ENCODE measurements around the gene GOLGB1.

GOLGB1 gene

DNA sequence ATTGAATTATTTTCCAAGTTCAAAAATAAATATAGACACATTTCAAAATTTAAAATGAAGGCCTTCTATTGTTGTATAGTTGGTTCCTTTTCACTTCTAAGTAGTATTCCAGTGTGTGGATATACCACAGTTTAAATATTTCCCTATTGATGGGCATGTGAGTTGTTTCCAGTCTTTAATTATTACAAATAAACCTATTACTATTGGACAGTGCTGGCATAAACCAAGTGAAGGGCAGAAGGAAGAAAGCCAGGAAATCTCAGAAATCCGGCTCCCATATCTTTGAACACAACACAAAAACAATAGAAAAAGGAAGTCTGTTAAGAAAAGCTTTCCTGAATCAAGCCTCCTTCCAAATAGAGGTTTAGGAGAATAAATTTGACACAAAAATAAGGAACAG is 26.1 kb downstream of the GOLGB1 start:
- no peak overlapping the region for H3K27ac ChIP-seq
- TF ChIP-seq ZFX (IDR thresholded peaks at IDR 0.05; ENCODE audit: borderline replicate concordance) = no peak
- TF ChIP-seq, protein P1, sequence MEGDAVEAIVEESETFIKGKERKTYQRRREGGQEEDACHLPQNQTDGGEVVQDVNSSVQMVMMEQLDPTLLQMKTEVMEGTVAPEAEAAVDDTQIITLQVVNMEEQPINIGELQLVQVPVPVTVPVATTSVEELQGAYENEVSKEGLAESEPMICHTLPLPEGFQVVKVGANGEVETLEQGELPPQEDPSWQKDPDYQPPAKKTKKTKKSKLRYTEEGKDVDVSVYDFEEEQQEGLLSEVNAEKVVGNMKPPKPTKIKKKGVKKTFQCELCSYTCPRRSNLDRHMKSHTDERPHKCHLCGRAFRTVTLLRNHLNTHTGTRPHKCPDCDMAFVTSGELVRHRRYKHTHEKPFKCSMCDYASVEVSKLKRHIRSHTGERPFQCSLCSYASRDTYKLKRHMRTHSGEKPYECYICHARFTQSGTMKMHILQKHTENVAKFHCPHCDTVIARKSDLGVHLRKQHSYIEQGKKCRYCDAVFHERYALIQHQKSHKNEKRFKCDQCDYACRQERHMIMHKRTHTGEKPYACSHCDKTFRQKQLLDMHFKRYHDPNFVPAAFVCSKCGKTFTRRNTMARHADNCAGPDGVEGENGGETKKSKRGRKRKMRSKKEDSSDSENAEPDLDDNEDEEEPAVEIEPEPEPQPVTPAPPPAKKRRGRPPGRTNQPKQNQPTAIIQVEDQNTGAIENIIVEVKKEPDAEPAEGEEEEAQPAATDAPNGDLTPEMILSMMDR (IDR thresholded peaks at IDR 0.05) = no peak

DNA sequence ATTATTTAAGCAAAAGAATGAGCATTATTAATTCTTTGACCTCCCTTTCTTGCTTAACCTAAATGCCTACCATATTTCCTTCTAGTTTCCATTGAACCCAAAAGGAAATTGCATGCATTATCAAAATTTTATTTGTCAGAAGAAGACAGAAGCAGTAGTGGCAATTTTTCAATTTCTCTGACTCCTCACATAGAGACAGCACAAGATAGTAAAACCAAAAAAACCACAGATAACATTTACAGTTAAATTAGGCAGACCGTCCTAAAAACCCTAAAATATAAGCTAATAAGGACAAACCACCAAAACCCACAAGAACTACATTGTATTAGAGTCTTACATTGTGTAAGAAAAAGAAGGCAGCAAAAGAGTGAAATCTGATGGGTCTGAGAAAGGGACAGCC is 27.1 kb downstream of the GOLGB1 start:
- no peak overlapping the region for H3K27ac ChIP-seq
- TF ChIP-seq ZFX (IDR thresholded peaks at IDR 0.05; ENCODE audit: borderline replicate concordance) = no peak
- TF ChIP-seq, protein P1 (IDR thresholded peaks at IDR 0.05) = no peak

DNA sequence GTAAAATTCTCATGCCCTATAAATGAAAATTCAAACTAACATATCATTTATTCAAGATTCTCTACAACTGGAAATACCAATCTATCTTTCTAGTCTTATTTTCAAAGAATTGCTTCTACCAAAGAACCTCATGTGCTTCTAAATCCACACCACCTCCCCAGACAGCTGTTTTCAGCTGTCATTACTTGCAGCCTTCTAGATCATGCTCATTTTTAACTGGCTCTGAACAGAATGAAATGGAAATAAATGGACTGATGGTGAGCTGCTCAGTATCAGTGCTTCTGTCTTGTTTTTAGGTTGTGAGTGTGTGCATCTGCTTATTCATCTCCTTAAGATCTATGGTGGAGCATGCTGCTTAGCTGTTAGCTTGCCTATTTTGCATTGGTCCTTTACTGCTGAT is 29.4 kb downstream of the GOLGB1 start:
- TF ChIP-seq, protein P1 (IDR thresholded peaks at IDR 0.05) = no peak
- no peak for TF ChIP-seq ZFX (IDR thresholded peaks at IDR 0.05; ENCODE audit: borderline replicate concordance)
- no peak overlapping the region for H3K27ac ChIP-seq

DNA sequence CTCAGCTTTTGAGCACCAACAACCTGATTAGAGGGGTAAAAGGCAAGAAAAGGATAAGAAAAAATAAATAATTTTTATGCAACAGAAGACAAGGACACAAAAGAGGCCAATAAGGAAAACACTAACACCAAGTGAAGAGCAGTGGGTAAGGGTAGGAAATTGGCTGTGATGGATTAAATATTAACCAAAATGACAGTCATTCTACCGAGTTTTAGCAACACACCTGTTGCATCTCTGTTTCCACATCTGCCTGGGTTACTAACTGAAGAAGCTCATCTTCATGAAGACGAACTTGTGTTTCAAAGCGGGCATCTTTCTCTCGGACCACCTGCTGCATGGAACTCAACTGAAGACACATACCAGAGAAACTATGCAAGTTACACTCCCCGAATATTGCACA is 30.1 kb downstream of the GOLGB1 start:
- no peak overlapping the region for H3K27ac ChIP-seq
- TF ChIP-seq ZFX (IDR thresholded peaks at IDR 0.05; ENCODE audit: borderline replicate concordance) = no peak
- TF ChIP-seq, protein P1 (IDR thresholded peaks at IDR 0.05) = no peak

DNA sequence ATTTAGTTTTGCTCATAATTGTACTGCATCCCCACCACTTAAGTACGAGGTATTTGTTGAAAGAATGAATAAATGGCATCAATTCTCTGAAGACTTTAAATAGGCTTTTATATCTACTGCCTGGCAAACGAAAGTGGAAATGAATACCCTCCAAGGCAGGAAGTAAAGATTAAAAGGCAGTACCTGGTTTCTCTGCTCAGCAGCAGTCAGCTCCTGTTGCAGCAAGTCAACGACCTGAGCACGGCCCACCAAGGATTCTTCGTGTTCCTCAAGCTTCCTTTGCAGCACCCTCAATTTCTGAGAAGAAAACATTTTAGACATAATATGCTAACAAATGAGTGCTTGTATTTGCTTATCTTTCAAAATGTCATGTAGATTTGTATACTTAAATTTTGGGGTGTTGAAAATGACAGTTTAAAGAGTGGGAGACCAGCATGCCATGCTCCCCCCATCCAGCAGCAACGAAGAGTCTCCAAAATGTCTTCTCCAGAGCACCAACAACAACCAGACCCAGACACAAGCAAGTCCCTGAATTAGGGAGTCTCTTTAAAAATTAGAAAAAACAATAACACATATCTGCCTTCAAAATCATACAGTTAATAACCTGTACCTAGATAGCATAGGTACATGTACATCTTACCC is 31.2 kb downstream of the GOLGB1 start:
- H3K27ac ChIP-seq = no peak overlapping the region
- TF ChIP-seq, protein P1 (IDR thresholded peaks at IDR 0.05) = no peak
- TF ChIP-seq ZFX (IDR thresholded peaks at IDR 0.05; ENCODE audit: borderline replicate concordance) = no peak

DNA sequence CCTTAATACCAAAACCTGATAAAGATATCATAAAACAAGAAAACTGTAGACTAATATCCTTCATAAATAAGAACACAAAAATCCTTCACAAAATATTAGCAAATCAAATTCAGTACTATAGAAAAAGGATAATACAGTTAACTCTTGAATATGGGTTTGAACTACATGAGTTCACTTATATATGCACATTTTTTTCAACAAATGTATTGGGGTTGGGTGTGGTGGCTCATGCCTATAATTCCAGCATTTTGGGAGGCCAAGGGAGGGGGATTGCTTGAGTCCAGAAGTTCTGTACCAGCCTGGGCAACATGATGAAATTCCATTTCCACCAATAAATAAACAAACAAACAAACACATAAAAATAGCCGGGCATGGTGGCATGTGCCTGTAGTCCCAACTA is 39.2 kb downstream of the GOLGB1 start:
- TF ChIP-seq, protein P1 (IDR thresholded peaks at IDR 0.05) = no peak
- TF ChIP-seq ZFX (IDR thresholded peaks at IDR 0.05; ENCODE audit: borderline replicate concordance) = no peak

DNA sequence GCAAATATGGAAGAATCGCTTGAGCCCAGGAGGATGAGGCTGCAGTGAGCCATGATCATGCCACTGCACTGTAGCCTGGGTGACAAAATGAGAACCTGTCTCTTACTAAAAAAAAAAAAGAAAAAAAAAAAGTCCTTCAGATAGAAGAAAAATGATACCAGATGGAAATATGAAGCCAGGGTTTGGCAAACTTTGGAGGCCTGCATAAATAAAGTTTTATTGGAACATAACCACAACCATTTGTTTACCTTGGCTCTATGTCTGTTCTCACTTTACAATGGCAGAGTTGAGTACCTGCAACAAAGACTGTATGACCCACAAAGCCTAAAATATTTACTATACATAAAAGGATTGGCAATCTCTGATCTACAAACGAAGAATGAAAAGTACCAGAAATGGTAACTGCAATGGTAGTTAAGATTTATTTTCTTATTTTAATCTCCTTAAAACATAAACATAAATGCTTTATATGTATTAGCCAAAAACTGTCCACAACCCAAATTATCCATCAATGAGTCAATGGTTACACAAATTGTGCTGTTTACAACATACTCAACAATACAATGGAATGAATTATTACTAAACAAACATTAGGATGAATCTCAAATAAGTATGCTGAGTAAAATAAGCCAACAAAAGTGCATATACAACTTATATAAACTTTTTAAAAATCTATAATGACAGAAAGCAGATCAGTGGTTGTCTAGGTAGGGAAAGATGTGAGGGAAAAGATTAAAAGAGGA is 41.8 kb downstream of the GOLGB1 start:
- no peak for TF ChIP-seq ZFX (IDR thresholded peaks at IDR 0.05; ENCODE audit: borderline replicate concordance)
- TF ChIP-seq, protein P1 (IDR thresholded peaks at IDR 0.05) = no peak
- H3K27ac ChIP-seq = peak overlapping the region; percentile 38

More for the DNA sequence above, 39.2 kb downstream of the GOLGB1 start:
- H3K27ac ChIP-seq = no peak overlapping the region

Measured in 22Rv1 (cell line).